Mucosa of stomach (tissue), 1 donor: ENCODE data around the gene RASL12.
A peak's percentile ranks its signal among the peaks of the same experiment; 100 is the strongest.

Source experiments
- H3K27me3 ChIP-seq: one replicate; pipeline ENCODE4 v1.7.0; 2013; ENCODE audit warnings: mild to moderate bottlenecking, low read length; ENCODE audit not compliant: control insufficient read depth, insufficient read depth
- H3K36me3 ChIP-seq: one replicate; pipeline ENCODE4 v1.7.0; 2013; ENCODE audit warnings: low read length; ENCODE audit not compliant: control insufficient read depth, insufficient read depth
- H3K4me1 ChIP-seq: one replicate; pipeline ENCODE4 v1.7.0; 2013; ENCODE audit warnings: mild to moderate bottlenecking, low read length; ENCODE audit not compliant: control insufficient read depth, insufficient read depth
- H3K4me3 ChIP-seq: one replicate; pipeline ENCODE4 v1.7.0; 2013; ENCODE audit warnings: low read length
- H3K9ac ChIP-seq: one replicate; pipeline ENCODE4 v1.7.0; 2013; ENCODE audit warnings: mild to moderate bottlenecking, low read length, moderate library complexity
- H3K9me3 ChIP-seq: one replicate; pipeline ENCODE4 v1.7.0; 2013; ENCODE audit warnings: mild to moderate bottlenecking, low read length, moderate library complexity; ENCODE audit not compliant: control insufficient read depth
- donor health status: Pancreatic carcinoma.

The RASL12 gene

DNA sequence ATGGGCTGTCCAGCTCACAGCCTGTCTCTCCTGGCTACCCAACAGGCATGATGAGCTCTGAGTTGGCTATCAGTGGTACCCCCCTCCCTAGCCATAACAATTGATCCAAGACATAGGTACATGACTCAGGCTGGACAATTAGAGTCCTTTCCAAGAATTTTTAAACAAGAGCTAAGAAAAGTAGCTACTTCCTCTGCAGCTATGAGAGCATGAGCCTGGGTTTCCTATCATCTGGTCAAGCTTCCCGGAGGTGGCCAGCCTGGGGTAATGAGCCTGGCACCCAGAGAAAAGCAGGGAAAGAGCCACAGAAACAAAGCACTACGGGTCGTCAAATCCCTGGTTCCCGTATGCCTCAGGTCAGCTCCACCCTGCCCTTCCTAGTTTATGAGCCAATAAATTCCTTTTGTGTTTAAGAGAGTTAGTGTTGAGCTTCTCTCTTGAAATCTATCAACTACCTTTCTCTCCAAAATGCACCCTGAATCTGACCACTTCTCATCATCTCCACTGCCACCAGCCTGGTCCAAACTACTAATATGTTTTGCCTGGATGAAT is 24.9 kb downstream of the RASL12 start:
- Histone ChIP-seq H3K9me3 (no peaks in the 10 kb centered on the region), H3K27me3 (no peaks in the 10 kb centered on the region), H3K36me3 (no peaks in the 10 kb centered on the region), H3K4me3 (no peak overlapping the region), H3K9ac (no peak overlapping the region), H3K4me1 (peaks cover 17% of the 10 kb centered on the region)

DNA sequence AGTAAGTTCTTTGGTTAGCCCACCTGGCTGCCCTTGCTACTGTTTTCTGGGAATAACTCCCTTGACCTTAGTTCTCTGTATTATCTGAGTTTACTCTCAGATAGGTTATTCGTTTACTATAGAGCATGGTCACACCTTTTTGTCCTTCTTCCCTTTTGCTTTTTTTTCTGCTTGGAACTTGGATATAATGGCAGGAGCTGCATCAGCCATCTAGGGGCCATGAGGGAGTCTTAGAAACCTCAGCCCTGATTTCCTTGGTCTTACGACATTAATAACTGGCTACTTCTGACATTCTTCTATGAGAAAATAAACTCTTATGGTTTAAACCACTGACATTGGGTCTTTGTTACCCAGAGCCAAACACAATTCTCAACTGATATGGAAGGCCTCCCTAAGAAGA is 26.0 kb downstream of the RASL12 start:
- H3K4me1 ChIP-seq = peaks cover 17% of the 10 kb centered on the region
- no peak overlapping the region for H3K9ac ChIP-seq
- no peaks in the 10 kb centered on the region for H3K27me3 ChIP-seq

DNA sequence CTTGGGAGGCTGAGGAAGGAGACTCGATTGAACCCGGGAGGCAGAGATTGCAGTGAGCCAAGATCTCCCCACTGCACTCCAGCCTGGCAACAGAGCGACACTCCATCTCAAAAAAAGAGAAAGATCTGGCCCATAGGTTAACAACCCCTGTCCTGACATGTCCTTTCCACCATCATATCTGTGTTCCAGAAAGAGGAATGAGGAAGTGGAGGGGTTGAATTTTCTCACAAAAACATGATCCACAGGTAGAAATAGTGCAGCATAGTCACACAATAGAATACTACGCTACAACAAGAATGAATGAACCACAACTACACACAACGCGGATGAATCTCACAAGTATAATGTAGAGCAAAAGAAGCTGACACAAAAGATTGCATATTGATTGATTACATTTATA is 27.3 kb downstream of the RASL12 start:
- H3K9me3 ChIP-seq = no peaks in the 10 kb centered on the region
- no peak overlapping the region for H3K9ac ChIP-seq
- no peak overlapping the region for H3K4me3 ChIP-seq
- H3K4me1 ChIP-seq = peaks cover 15% of the 10 kb centered on the region
- no peaks in the 10 kb centered on the region for H3K27me3 ChIP-seq
- no peaks in the 10 kb centered on the region for H3K36me3 ChIP-seq

More for the DNA sequence above, 26.0 kb downstream of the RASL12 start:
- H3K9me3 ChIP-seq = no peaks in the 10 kb centered on the region
- no peak overlapping the region for H3K4me3 ChIP-seq
- H3K36me3 ChIP-seq = no peaks in the 10 kb centered on the region

DNA sequence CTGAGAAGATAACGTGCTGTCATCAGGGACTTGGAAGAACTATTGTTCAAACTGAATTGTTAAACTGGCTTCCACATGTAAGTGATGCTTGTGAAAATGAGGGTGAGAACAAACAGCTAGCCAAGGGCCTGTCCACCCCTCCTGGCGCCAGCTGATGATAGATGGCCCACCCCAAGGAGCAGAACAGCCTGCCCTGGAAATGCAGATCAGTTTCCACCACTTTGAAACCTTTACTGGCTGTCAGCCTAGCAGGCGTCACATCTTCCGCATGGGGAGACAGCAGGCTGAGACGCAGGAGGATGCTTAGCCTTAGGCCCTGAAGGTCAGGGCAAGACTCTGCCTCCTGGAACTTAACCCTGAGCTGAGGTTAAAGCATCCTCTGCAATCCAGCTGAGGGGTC is 29.0 kb downstream of the RASL12 start:
- H3K27me3 ChIP-seq = no peaks in the 10 kb centered on the region
- H3K4me1 ChIP-seq = peaks cover under 1% of the 10 kb centered on the region
- no peaks in the 10 kb centered on the region for H3K36me3 ChIP-seq
- no peak overlapping the region for H3K4me3 ChIP-seq
- H3K9ac ChIP-seq = no peak overlapping the region
- no peaks in the 10 kb centered on the region for H3K9me3 ChIP-seq

DNA sequence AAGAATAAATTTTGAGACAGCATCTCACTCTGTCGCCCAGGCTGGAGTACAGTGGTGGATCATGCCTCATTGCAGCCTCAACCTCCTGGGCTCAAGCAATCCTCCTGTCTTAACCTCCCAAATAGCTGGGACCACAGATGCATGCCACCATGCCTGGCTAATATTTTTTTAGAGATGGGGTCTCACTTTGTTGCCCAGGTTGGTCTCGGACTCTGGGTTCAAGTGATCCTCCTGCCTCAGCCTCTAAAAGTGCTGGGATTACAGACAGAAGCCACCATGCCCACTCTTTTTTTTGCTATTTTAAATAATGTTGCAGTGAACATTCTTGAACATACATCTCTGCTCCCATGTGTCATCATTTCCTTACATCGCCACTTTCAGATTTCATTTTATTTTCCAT is 29.4 kb downstream of the RASL12 start:
- Histone ChIP-seq H3K9me3 (no peaks in the 10 kb centered on the region), H3K27me3 (no peaks in the 10 kb centered on the region), H3K4me1 (peaks cover 5% of the 10 kb centered on the region), H3K9ac (no peak overlapping the region), H3K4me3 (no peak overlapping the region), H3K36me3 (no peaks in the 10 kb centered on the region)

DNA sequence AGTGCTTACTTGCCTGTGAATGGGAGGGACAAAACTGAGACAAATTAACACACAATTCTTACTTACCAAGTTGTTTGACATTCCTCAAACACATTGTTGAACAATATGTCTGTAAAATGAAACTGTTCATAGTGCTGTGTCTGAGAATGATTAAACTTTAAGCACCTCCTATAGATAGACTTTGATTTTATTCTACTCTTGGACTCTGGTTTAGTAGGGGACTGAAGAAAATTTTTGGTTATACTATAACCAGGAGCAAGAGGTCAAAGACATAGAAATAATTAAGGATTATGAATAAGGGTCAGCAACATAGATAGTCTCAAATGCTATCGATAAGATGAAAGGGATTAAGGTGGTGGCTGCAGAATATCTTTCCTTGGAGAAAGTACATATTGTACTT is 30.5 kb downstream of the RASL12 start:
- Histone ChIP-seq H3K4me3 (no peak overlapping the region), H3K9ac (no peak overlapping the region), H3K27me3 (no peaks in the 10 kb centered on the region), H3K9me3 (no peaks in the 10 kb centered on the region), H3K4me1 (peaks cover 6% of the 10 kb centered on the region), H3K36me3 (no peaks in the 10 kb centered on the region)

DNA sequence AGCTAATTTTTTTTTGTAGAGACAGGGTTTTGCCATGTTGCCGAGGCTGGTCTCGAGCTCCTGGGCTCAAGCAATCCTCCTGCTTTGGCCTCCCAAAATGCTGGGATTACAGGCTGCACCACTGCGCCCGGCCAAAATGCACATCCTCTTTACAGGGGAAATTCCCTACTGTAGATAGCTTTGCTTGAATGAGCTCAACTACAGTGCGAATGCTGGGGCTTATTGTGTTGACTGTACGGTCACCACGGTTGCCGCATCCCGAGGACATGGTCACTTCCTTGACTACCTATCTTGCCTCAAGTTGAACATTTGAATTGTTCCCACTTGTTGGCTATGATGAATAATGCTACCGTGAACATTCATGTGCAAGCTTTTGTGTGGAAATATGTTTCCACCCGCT is 33.1 kb downstream of the RASL12 start:
- Histone ChIP-seq H3K9me3 (no peaks in the 10 kb centered on the region), H3K36me3 (no peaks in the 10 kb centered on the region), H3K27me3 (no peaks in the 10 kb centered on the region), H3K4me1 (peaks cover 6% of the 10 kb centered on the region), H3K4me3 (no peak overlapping the region), H3K9ac (no peak overlapping the region)

DNA sequence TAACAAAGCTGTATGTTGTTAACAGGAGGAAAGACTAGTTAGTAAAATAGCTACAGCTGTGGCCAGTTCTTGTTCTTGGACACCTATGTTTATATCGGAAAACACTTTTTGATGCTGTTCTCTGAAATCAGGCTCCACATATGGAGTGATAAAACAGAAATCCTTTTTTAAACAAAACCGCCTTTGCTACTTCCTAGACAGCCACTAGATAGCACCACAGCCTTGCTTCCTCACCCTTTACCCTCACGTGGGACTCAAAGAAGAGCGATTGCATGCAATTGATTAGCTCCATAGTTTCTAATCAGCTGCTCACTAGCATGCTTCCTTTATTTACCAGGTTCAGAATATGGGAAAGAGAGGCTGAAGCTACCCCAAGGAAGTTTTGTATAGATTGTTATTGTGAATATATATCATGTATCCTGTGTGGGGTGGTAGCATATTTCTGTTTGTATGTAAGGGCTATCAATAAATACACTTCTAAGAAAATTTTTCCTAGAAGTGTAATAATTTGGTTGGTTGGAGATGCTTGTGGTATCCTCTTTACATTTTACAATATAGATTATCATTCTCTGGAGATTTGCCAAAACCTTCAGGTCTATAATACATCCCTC is 34.0 kb downstream of the RASL12 start:
- Histone ChIP-seq H3K9ac (no peak overlapping the region), H3K4me1 (peaks cover 6% of the 10 kb centered on the region), H3K9me3 (no peaks in the 10 kb centered on the region), H3K27me3 (no peaks in the 10 kb centered on the region), H3K4me3 (no peak overlapping the region), H3K36me3 (no peaks in the 10 kb centered on the region)

DNA sequence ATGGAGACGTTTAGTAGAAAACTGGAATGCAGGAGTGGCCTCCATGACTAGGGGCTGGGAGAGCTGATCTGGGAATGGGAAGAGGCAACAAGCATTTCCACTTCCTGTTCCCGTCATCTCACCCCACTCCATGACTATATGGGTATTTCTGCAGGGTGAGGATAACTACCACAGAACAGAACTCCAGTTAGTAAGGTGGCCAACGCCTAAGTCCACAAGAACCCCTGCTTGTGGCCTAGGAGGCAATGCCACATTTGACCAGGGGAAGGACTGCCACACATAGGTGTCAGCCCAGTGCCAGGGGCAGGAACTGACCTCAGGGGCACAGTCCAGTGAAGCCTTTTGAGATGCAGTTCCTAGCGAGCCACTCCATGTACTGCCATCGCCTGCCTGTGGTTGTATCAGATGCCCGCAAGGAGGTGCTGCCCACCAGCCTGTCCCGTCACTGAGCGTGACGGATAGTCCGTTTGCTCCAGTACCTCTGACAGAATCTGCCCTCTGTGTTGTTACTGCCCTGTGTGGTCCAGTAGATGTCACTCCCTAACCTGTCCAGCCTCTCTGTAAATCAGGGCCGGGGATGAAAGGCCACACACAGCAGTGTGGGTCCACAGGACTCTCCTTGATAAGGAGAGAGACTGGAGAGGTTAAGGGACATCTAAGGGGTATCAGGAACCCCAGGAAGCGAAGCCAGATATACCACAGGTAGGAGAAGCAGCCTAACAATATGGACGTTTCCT is 34.8 kb downstream of the RASL12 start:
- H3K9me3 ChIP-seq = no peaks in the 10 kb centered on the region
- H3K36me3 ChIP-seq = no peaks in the 10 kb centered on the region
- H3K9ac ChIP-seq = no peak overlapping the region
- H3K27me3 ChIP-seq = no peaks in the 10 kb centered on the region
- H3K4me1 ChIP-seq = peaks cover 6% of the 10 kb centered on the region
- H3K4me3 ChIP-seq = no peak overlapping the region

DNA sequence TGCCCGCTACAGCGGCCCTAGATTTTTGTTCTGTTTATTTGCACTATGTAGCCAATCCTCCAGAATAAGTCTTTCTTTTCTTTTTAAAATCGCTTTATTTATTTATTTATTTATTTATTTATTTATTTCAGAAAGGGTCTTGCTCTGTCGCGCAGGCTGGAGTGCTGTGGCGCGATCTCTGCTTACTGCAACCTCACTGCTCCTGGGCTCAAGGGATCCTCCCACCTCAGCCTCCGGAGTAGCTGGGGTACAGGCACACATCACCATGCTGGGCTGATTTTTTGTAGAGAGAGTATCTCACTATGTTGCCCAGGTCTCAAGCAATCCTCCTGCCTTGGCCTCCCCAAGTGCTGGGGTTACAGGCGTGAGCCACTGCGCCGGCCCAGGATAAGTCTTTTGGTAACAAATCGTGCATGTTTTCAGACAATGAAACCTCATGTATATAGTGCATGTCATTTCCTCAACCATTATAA is 38.0 kb downstream of the RASL12 start:
- Histone ChIP-seq H3K27me3 (no peaks in the 10 kb centered on the region), H3K4me3 (no peak overlapping the region), H3K4me1 (peaks cover 6% of the 10 kb centered on the region), H3K9ac (no peak overlapping the region), H3K36me3 (no peaks in the 10 kb centered on the region), H3K9me3 (no peaks in the 10 kb centered on the region)

DNA sequence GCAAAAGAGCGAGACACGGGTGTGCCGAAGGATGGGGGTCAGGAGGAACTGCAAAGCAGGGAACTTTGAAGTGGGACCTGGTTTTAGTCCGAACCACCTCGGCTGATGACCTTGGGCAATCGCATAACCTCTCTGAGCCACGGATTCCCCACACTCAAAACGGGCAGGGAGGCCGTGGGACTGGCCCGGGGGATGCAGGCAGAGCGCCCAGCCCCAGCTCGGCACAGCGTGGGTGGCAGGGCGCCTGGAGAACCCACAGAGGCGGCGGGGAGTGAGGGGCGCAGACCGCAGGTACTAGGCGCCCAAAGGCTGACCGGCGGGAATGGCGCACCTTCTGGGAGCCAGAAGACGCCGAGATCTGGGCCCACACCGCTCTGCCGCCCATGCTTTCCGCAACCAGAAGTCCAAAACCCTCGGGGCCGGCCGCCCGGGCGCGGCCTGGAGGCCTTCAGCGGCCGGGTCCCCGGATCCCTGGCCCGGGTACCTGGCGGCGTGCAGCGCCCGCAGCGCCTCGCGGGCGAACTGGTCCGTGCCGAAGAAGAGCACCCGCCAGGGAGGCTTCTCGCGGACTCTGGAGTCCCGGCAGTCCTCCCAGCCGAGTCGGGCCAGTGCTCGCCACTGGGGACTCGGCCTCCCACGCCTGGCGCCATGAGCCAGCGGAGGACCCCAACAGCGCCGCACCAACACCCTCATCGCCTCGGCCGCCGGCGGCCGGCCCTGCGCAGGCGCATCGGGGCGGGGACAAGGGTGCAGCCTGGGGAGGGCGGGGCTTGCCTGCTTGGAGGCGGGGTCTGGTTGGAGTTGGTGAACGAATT is 38.7 kb downstream of the RASL12 start, which contains the start of gene MTFMT:
TSS of gene MTFMT (minus strand) at position 719 of the 815 bp plus-strand sequence. CDS start at position 693, 26 bp downstream.
- peak within 1 kb of the TSS; percentile 70 for H3K9ac ChIP-seq
- peaks cover 6% of the 10 kb centered on the region for H3K4me1 ChIP-seq
- no peaks in the 10 kb centered on the region for H3K27me3 ChIP-seq
- H3K4me3 ChIP-seq = peak within 1 kb of the TSS; percentile 80
- no peaks in the 10 kb centered on the region for H3K9me3 ChIP-seq
- H3K36me3 ChIP-seq = no peaks in the 10 kb centered on the region

DNA sequence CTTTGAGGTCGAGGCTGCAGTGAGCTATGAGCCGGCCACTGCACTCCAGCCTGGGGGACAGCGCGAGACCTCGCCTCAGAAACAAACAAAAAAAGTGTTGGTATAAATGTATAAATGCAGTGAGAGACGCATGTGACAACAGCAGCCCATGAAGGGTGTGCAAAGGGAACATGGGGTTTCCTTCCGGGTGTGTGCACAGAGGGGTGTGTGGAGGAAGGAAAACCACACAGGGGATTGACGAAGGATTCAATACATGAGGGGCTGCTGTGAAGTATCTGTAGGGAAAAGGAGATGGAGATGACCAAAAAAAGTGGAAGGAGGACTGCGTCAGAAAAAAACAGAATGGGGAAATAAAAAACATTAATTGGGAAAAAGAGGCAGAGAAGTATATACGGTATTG is 39.5 kb downstream of the RASL12 start:
- Histone ChIP-seq H3K4me1 (no peaks in the 10 kb centered on the region), H3K4me3 (peak overlapping the region; percentile 80), H3K36me3 (no peaks in the 10 kb centered on the region), H3K9me3 (no peaks in the 10 kb centered on the region), H3K27me3 (no peaks in the 10 kb centered on the region), H3K9ac (no peak overlapping the region)
